Activated B cell treated with CpG ODN at 0.5 μM for 24 hours (primary cell): ENCODE results near the gene RBL1. TPM values are rescaled to one million over a fixed set of nuclear protein-coding genes. Genes with fewer than 3 reads are reported as not detected.
"Not testable (repeated sequence)": the region's sequence is repeated elsewhere in the genome, so short reads cannot be mapped to it uniquely, and the experiment has no call there.

Experiments used
- ATAC-seq: fragments of 200-7000 bp; cut with Tn5 transposase; one replicate; pipeline ENCODE4 v1.10.0; 2021; ENCODE audit warnings: low read depth, mild to moderate bottlenecking, moderate library complexity
- CTCF ChIA-PET: fragments of 350-600 bp; sonication (Branson Sonifier 250); formaldehyde crosslinking; loops from one replicate; lab custom pipeline; 2021; ENCODE audit warnings: antibody characterized with exemption; lab: Charles Lee
- POLR2A ChIA-PET: fragments of 350-600 bp; sonication (Branson Sonifier 250); formaldehyde crosslinking; loops from one replicate; lab custom pipeline; 2021; ENCODE audit warnings: antibody characterized with exemption; lab: Charles Lee
- DNase-seq: peaks from one replicate; pipeline ENCODE4 v3.0.0; 2022
- H3K27ac Mint-ChIP-seq: one replicate; pipeline ENCODE4 v1.8.0; 2020; ENCODE audit warnings: mixed read lengths
- H3K27me3 Mint-ChIP-seq: one replicate; pipeline ENCODE4 v1.8.0; 2021; ENCODE audit warnings: mixed read lengths
- H3K36me3 Mint-ChIP-seq: one replicate; pipeline ENCODE4 v1.8.0; 2021; ENCODE audit warnings: low read depth, mixed read lengths
- H3K4me1 Mint-ChIP-seq: one replicate; pipeline ENCODE4 v1.8.0; 2021; ENCODE audit warnings: mixed read lengths
- H3K4me3 Mint-ChIP-seq: one replicate; pipeline ENCODE4 v1.8.0; 2020; ENCODE audit warnings: mild to moderate bottlenecking, mixed read lengths
- H3K9me3 Mint-ChIP-seq: one replicate; pipeline ENCODE4 v1.8.0; 2020; ENCODE audit warnings: mixed read lengths
- intact Hi-C: fragments of 100-400 bp; cut with micrococcal nuclease; formaldehyde crosslinking; loops from one replicate; pipeline ENCODE4 v1.15.1; 2024
- total RNA-seq: library from RNA; stranded (reverse); gene quantifications from 2 replicates; pipeline ENCODE4 v1.2.3, GENCODE V29; 2022
- TF ChIP-seq, protein P1 (sequence below): fragments of 200-600 bp; IDR thresholded peaks from one replicate; pipeline ENCODE4 v1.8.0; 2022; ENCODE audit warnings: antibody characterized with exemption, mild to moderate bottlenecking

The RBL1 gene
- total RNA-seq, 1 donor from 2014 or later, result 20.4 TPM

GRCh38 chr20:37133952-37134351 lies 38.2 kb upstream of the RBL1 start:
- no peak overlapping the region for H3K27ac Mint-ChIP-seq

DNA sequence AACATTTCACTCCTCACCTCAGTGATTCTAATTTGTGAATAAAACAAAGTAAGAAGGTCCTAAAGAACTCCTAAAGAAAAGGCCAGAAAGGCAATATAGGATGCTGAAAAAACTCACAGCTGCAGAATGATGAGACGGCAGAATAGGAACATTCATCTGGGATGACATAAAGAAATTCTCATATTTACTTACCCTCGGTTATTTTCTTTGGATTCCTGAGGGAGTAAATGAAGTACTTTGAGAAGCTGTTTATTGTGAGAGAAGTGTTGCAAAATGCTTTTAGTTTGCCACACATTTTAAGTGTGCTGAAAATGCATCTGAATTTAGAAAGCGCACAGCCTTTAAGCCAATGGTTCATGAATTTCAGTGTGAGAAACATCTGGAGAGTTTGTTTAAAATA lies 35.7 kb upstream of the RBL1 start:
- no peak overlapping the region for H3K27ac Mint-ChIP-seq
- ATAC-seq, result no peak
- no peaks in the 10 kb centered on the region for H3K4me1 Mint-ChIP-seq
- H3K9me3 Mint-ChIP-seq, result no peaks in the 10 kb centered on the region
- DNase-seq, result no peak
- H3K36me3 Mint-ChIP-seq, result no peaks in the 10 kb centered on the region
- intact Hi-C loops, result no loop called here
- H3K4me3 Mint-ChIP-seq, result no peak overlapping the region
- TF ChIP-seq, protein P1, sequence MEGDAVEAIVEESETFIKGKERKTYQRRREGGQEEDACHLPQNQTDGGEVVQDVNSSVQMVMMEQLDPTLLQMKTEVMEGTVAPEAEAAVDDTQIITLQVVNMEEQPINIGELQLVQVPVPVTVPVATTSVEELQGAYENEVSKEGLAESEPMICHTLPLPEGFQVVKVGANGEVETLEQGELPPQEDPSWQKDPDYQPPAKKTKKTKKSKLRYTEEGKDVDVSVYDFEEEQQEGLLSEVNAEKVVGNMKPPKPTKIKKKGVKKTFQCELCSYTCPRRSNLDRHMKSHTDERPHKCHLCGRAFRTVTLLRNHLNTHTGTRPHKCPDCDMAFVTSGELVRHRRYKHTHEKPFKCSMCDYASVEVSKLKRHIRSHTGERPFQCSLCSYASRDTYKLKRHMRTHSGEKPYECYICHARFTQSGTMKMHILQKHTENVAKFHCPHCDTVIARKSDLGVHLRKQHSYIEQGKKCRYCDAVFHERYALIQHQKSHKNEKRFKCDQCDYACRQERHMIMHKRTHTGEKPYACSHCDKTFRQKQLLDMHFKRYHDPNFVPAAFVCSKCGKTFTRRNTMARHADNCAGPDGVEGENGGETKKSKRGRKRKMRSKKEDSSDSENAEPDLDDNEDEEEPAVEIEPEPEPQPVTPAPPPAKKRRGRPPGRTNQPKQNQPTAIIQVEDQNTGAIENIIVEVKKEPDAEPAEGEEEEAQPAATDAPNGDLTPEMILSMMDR, result no peak
- ChIA-PET POLR2A (interaction anchor here (0.5 kb wide), 1 partner anchor 58 kb away, joined by 3 read pairs; no protein-coding TSS in a partner anchor), CTCF (no interaction called here)
- no peaks in the 10 kb centered on the region for H3K27me3 Mint-ChIP-seq

More at GRCh38 chr20:37133952-37134351, 38.2 kb upstream of the RBL1 start:
- ChIA-PET CTCF (no interaction called here), POLR2A (no interaction called here)
- Mint-ChIP-seq H3K27me3 (no peaks in the 10 kb centered on the region), H3K4me1 (no peaks in the 10 kb centered on the region), H3K36me3 (no peaks in the 10 kb centered on the region), H3K4me3 (no peak overlapping the region), H3K9me3 (no peaks in the 10 kb centered on the region)
- DNase-seq, result no peak
- TF ChIP-seq, protein P1, result no peak
- intact Hi-C loops, result no loop called here
- ATAC-seq, result no peak

- CTCF ChIA-PET, result no interaction called here
- Mint-ChIP-seq H3K9me3 (no peaks in the 10 kb centered on the region), H3K36me3 (no peaks in the 10 kb centered on the region), H3K4me1 (no peaks in the 10 kb centered on the region), H3K4me3 (no peak overlapping the region), H3K27me3 (no peaks in the 10 kb centered on the region), H3K27ac (no peak overlapping the region)
- intact Hi-C loops, result no loop called here
- no peak for DNase-seq
- TF ChIP-seq, protein P1, result no peak
- no peak for ATAC-seq
- POLR2A ChIA-PET, result no interaction called here
Observed at GRCh38 chr20:37128803-37129202, 33.0 kb upstream of the RBL1 start.

GRCh38 chr20:37126290-37126689 lies 30.5 kb upstream of the RBL1 start:
- H3K9me3 Mint-ChIP-seq, H3K4me3 Mint-ChIP-seq, POLR2A ChIA-PET, CTCF ChIA-PET, H3K4me1 Mint-ChIP-seq, H3K36me3 Mint-ChIP-seq, H3K27ac Mint-ChIP-seq, DNase-seq, H3K27me3 Mint-ChIP-seq, intact Hi-C loops, ATAC-seq: not testable (repeated sequence)

DNA sequence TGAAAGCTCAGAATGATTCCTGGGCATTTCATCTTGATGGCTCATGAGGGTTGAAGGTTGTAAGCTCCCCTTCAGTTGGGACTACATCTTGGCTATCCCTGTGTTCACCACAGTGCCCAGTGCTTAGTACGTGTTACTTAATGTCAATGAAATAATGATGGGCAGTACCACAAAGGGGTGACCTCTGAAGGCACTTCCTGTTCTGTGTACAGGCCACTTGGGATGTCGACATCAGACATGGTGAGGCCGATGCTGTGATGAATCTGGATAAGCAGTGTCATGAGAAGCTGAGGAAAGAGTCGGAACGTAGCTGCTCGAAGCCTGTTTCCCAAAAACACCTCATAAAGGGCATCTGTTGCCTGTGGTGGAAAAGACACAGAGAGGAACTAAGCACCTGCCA lies 27.6 kb upstream of the RBL1 start:
- CTCF ChIA-PET, result no interaction called here
- DNase-seq (no peak), ATAC-seq (no peak)
- TF ChIP-seq, protein P1, result no peak
- Mint-ChIP-seq H3K36me3 (no peaks in the 10 kb centered on the region), H3K9me3 (no peaks in the 10 kb centered on the region), H3K27ac (no peak overlapping the region), H3K27me3 (no peaks in the 10 kb centered on the region), H3K4me1 (no peaks in the 10 kb centered on the region), H3K4me3 (no peak overlapping the region)
- POLR2A ChIA-PET, result no interaction called here
- intact Hi-C loops, result no loop called here

DNA sequence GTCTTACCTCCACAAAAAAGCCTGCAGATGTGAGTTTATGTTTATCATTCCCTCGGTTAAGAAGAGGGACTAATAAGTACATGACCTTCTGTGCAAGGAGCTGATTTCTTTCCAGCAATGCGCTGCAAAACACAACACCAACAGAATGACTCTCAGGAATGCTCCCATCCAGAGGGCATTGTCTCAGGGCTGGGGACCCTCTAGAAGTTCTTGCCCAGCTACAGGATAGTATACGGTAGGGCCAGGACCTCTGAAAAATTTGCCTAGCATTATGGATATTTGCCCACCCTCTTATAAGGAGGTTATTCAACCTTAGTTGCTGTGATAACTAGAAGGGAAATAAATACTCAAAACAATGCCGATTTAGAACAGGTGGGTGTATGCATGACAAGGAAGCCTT lies 24.7 kb upstream of the RBL1 start:
- no peak for DNase-seq
- no peak overlapping the region for H3K4me3 Mint-ChIP-seq
- no peaks in the 10 kb centered on the region for H3K9me3 Mint-ChIP-seq
- H3K4me1 Mint-ChIP-seq, result no peaks in the 10 kb centered on the region
- intact Hi-C loops, result no loop called here
- H3K27ac Mint-ChIP-seq, result no peak overlapping the region
- TF ChIP-seq, protein P1, result no peak
- no peaks in the 10 kb centered on the region for H3K36me3 Mint-ChIP-seq
- no peak for ATAC-seq
- no peaks in the 10 kb centered on the region for H3K27me3 Mint-ChIP-seq
- CTCF ChIA-PET, result no interaction called here
- POLR2A ChIA-PET, result no interaction called here
